HEK293 (cell line): ENCODE measurements around the gene MGMT.

ENCODE experiments used
- YY1 ChIP-seq: fragments of 450-650 bp; formaldehyde crosslinking; IDR thresholded peaks from 2 replicates; pipeline ENCODE4 v1.5.1; 2018; ENCODE audit warnings: missing biosample characterization, missing genetic modification characterization
- ZBTB7A ChIP-seq: fragments of 450-650 bp; formaldehyde crosslinking; IDR thresholded peaks from 2 replicates; pipeline ENCODE4 v1.5.1; 2016; ENCODE audit warnings: low read depth, missing biosample characterization, missing genetic modification characterization
- ZFP41 ChIP-seq: fragments of 450-650 bp; formaldehyde crosslinking; IDR thresholded peaks from 2 replicates; pipeline ENCODE4 v1.5.1; 2016; ENCODE audit warnings: missing biosample characterization, missing genetic modification characterization, borderline replicate concordance
- ZNF548 ChIP-seq: fragments of 450-650 bp; formaldehyde crosslinking; IDR thresholded peaks from 2 replicates; pipeline ENCODE4 v1.5.1; 2016; ENCODE audit warnings: missing biosample characterization, missing genetic modification characterization
- ZNF747 ChIP-seq: fragments of 450-650 bp; formaldehyde crosslinking; IDR thresholded peaks from 2 replicates; pipeline ENCODE4 v1.5.1; 2016; ENCODE audit warnings: missing biosample characterization, missing genetic modification characterization
- TF ChIP-seq, protein P1 (sequence below): fragments of 450-650 bp; formaldehyde crosslinking; IDR thresholded peaks from 2 replicates; pipeline ENCODE4 v1.5.1; 2016; ENCODE audit warnings: missing biosample characterization, missing genetic modification characterization
- TF ChIP-seq, protein P2 (sequence below): fragments of 450-650 bp; formaldehyde crosslinking; IDR thresholded peaks from 2 replicates; pipeline ENCODE4 v1.5.1; 2016; ENCODE audit warnings: missing biosample characterization, missing genetic modification characterization
- TF ChIP-seq, protein P3 (sequence below): fragments of 450-650 bp; formaldehyde crosslinking; IDR thresholded peaks from 2 replicates; pipeline ENCODE4 v1.5.1; 2016; ENCODE audit warnings: missing biosample characterization, missing genetic modification characterization, low read depth

DNA sequence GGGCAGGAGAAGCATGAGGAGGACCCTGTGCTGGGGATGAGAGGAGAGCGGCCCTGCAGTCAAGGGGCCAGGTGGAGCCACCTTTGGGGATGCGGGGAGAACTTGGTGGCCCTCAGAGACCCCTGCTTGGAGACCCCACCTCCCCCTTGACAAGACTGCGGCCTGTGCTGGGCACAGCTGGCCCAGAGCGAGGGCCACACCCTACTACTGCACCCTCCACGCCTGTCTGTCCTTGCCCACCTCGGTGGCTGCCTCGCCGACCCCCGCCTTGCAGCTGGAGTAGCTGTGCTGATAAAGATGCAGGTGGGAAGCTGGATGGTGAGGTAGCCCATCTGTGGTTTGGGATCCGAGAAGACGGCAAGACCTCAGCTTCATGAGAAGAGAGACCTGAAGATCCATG is 186.8 kb downstream of the MGMT start:
- TF ChIP-seq, protein P1, sequence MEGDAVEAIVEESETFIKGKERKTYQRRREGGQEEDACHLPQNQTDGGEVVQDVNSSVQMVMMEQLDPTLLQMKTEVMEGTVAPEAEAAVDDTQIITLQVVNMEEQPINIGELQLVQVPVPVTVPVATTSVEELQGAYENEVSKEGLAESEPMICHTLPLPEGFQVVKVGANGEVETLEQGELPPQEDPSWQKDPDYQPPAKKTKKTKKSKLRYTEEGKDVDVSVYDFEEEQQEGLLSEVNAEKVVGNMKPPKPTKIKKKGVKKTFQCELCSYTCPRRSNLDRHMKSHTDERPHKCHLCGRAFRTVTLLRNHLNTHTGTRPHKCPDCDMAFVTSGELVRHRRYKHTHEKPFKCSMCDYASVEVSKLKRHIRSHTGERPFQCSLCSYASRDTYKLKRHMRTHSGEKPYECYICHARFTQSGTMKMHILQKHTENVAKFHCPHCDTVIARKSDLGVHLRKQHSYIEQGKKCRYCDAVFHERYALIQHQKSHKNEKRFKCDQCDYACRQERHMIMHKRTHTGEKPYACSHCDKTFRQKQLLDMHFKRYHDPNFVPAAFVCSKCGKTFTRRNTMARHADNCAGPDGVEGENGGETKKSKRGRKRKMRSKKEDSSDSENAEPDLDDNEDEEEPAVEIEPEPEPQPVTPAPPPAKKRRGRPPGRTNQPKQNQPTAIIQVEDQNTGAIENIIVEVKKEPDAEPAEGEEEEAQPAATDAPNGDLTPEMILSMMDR (tag by site-specific recombination): no peak
- TF ChIP-seq, protein P2, sequence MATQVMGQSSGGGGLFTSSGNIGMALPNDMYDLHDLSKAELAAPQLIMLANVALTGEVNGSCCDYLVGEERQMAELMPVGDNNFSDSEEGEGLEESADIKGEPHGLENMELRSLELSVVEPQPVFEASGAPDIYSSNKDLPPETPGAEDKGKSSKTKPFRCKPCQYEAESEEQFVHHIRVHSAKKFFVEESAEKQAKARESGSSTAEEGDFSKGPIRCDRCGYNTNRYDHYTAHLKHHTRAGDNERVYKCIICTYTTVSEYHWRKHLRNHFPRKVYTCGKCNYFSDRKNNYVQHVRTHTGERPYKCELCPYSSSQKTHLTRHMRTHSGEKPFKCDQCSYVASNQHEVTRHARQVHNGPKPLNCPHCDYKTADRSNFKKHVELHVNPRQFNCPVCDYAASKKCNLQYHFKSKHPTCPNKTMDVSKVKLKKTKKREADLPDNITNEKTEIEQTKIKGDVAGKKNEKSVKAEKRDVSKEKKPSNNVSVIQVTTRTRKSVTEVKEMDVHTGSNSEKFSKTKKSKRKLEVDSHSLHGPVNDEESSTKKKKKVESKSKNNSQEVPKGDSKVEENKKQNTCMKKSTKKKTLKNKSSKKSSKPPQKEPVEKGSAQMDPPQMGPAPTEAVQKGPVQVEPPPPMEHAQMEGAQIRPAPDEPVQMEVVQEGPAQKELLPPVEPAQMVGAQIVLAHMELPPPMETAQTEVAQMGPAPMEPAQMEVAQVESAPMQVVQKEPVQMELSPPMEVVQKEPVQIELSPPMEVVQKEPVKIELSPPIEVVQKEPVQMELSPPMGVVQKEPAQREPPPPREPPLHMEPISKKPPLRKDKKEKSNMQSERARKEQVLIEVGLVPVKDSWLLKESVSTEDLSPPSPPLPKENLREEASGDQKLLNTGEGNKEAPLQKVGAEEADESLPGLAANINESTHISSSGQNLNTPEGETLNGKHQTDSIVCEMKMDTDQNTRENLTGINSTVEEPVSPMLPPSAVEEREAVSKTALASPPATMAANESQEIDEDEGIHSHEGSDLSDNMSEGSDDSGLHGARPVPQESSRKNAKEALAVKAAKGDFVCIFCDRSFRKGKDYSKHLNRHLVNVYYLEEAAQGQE (tag by site-specific recombination): no peak
- TF ChIP-seq ZNF747 (tag by site-specific recombination) (no peak), YY1 (tag by site-specific recombination) (no peak), ZNF548 (tag by site-specific recombination) (no peak), ZFP41 (tag by site-specific recombination) (no peak), ZBTB7A (tag by site-specific recombination) (no peak)
- TF ChIP-seq, protein P3, sequence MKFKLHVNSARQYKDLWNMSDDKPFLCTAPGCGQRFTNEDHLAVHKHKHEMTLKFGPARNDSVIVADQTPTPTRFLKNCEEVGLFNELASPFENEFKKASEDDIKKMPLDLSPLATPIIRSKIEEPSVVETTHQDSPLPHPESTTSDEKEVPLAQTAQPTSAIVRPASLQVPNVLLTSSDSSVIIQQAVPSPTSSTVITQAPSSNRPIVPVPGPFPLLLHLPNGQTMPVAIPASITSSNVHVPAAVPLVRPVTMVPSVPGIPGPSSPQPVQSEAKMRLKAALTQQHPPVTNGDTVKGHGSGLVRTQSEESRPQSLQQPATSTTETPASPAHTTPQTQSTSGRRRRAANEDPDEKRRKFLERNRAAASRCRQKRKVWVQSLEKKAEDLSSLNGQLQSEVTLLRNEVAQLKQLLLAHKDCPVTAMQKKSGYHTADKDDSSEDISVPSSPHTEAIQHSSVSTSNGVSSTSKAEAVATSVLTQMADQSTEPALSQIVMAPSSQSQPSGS (tag by site-specific recombination): no peak
